Astrocyte (in vitro differentiated cells and primary cell): Measurements from ENCODE around the gene KIFAP3.

ENCODE experiments used
- EZH2 ChIP-seq: IDR thresholded peaks from 2 replicates; pipeline ENCODE4 v1.6.1; 2012; ENCODE audit warnings: mild to moderate bottlenecking, low read length, inconsistent platforms; ENCODE audit not compliant: insufficient read depth
- TF ChIP-seq, protein P1 (sequence below): IDR thresholded peaks from 2 replicates; pipeline ENCODE4 v1.5.1; 2011; ENCODE audit warnings: low read depth, mild to moderate bottlenecking, inconsistent platforms, low read length, moderate library complexity; ENCODE audit not compliant: insufficient read depth

GRCh38 chr1:169921080-169921479 lies 153.4 kb downstream of the KIFAP3 start:
- TF ChIP-seq, protein P1, sequence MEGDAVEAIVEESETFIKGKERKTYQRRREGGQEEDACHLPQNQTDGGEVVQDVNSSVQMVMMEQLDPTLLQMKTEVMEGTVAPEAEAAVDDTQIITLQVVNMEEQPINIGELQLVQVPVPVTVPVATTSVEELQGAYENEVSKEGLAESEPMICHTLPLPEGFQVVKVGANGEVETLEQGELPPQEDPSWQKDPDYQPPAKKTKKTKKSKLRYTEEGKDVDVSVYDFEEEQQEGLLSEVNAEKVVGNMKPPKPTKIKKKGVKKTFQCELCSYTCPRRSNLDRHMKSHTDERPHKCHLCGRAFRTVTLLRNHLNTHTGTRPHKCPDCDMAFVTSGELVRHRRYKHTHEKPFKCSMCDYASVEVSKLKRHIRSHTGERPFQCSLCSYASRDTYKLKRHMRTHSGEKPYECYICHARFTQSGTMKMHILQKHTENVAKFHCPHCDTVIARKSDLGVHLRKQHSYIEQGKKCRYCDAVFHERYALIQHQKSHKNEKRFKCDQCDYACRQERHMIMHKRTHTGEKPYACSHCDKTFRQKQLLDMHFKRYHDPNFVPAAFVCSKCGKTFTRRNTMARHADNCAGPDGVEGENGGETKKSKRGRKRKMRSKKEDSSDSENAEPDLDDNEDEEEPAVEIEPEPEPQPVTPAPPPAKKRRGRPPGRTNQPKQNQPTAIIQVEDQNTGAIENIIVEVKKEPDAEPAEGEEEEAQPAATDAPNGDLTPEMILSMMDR, result no peak
- no peak for TF ChIP-seq EZH2
